H9 (cell line): Measurements from ENCODE around the gene AKAP1. TPM values are rescaled to one million over a fixed set of nuclear protein-coding genes. Genes with fewer than 3 reads are reported as not detected.

Experiments used
- DNase-seq: peaks from one replicate; pipeline ENCODE4 v3.0.0-alpha.2; 2017
- H2AFZ ChIP-seq: one replicate; pipeline ENCODE4 v1.6.1; 2013; ENCODE audit warnings: mild to moderate bottlenecking, low read length, control low read depth, moderate library complexity
- H2AK5ac ChIP-seq: 2 replicates; pipeline ENCODE4 v1.6.1; 2013; ENCODE audit warnings: low read length, control low read depth, mixed read lengths; ENCODE audit not compliant: insufficient read length
- H2BK120ac ChIP-seq: one replicate; pipeline ENCODE4 v1.6.1; 2013; ENCODE audit warnings: low read depth, mild to moderate bottlenecking, low read length, control low read depth, inconsistent platforms; ENCODE audit not compliant: poor library complexity, severe bottlenecking
- H2BK12ac ChIP-seq: 2 replicates; pipeline ENCODE4 v1.6.1; 2013; ENCODE audit warnings: low read length, control low read depth, mixed read lengths, low read depth; ENCODE audit not compliant: insufficient read length
- H2BK15ac ChIP-seq: 2 replicates; pipeline ENCODE4 v1.6.1; 2013; ENCODE audit warnings: low read depth, low read length, control low read depth
- H2BK20ac ChIP-seq: one replicate; pipeline ENCODE4 v1.6.1; 2013; ENCODE audit warnings: low read depth, mild to moderate bottlenecking, low read length, control low read depth, inconsistent platforms; ENCODE audit not compliant: poor library complexity, severe bottlenecking
- H2BK5ac ChIP-seq: 2 replicates; pipeline ENCODE4 v1.6.1; 2013; ENCODE audit warnings: low read length, control low read depth, mixed read lengths; ENCODE audit not compliant: insufficient read length
- H3K14ac ChIP-seq: 2 replicates; pipeline ENCODE4 v1.6.1; 2013; ENCODE audit warnings: low read length, control low read depth; ENCODE audit not compliant: insufficient read depth
- H3K18ac ChIP-seq: 2 replicates; pipeline ENCODE4 v1.6.1; 2013; ENCODE audit warnings: low read depth, mild to moderate bottlenecking, mixed read lengths, low read length, control low read depth; ENCODE audit not compliant: insufficient read length
- H3K23ac ChIP-seq: 2 replicates; pipeline ENCODE4 v1.6.1; 2013; ENCODE audit warnings: low read length, control low read depth, mixed read lengths, low read depth; ENCODE audit not compliant: insufficient read length
- H3K23me2 ChIP-seq: 2 replicates; pipeline ENCODE4 v1.6.1; 2013; ENCODE audit warnings: low read depth, mild to moderate bottlenecking, mixed read lengths, low read length, control low read depth; ENCODE audit not compliant: insufficient read length, poor library complexity, severe bottlenecking
- H3K27ac ChIP-seq: 2 replicates; pipeline ENCODE4 v1.5.1; 2013; ENCODE audit warnings: low read length, control low read depth, mixed read lengths, low read depth; ENCODE audit not compliant: insufficient read length
- H3K27me3 ChIP-seq: 2 replicates; pipeline ENCODE4 v1.6.1; 2013; ENCODE audit warnings: low read length, control low read depth, inconsistent platforms; ENCODE audit not compliant: insufficient read depth
- H3K4ac ChIP-seq: 2 replicates; pipeline ENCODE4 v1.6.1; 2013; ENCODE audit warnings: low read depth, mild to moderate bottlenecking, control low read depth, inconsistent platforms, low read length, moderate library complexity
- H3K4me1 ChIP-seq: 2 replicates; pipeline ENCODE4 v1.6.1; 2013; ENCODE audit warnings: low read length, control low read depth, inconsistent platforms; ENCODE audit not compliant: insufficient read depth
- H3K4me2 ChIP-seq: 2 replicates; pipeline ENCODE4 v1.6.1; 2013; ENCODE audit warnings: low read length, control low read depth, mixed read lengths; ENCODE audit not compliant: insufficient read length, insufficient read depth
- H3K56ac ChIP-seq: 2 replicates; pipeline ENCODE4 v1.6.1; 2013; ENCODE audit warnings: low read depth, mild to moderate bottlenecking, mixed read lengths, low read length, control low read depth; ENCODE audit not compliant: insufficient read length
- H3K79me1 ChIP-seq: 2 replicates; pipeline ENCODE4 v1.6.1; 2013; ENCODE audit warnings: low read depth, mild to moderate bottlenecking, moderate library complexity, low read length, control low read depth, inconsistent platforms; ENCODE audit not compliant: insufficient read depth, poor library complexity, severe bottlenecking
- H3K79me2 ChIP-seq: 2 replicates; pipeline ENCODE4 v1.6.1; 2013; ENCODE audit warnings: low read length, control low read depth, inconsistent platforms; ENCODE audit not compliant: insufficient read depth
- H3K9ac ChIP-seq: 2 replicates; pipeline ENCODE4 v1.6.1; 2013; ENCODE audit warnings: low read length, control low read depth, mixed read lengths; ENCODE audit not compliant: insufficient read length; ENCODE audit errors: extremely low read depth
- H3K9me3 ChIP-seq: one replicate; pipeline ENCODE4 v1.6.1; 2013; ENCODE audit warnings: low read depth, low read length, inconsistent platforms; ENCODE audit not compliant: control insufficient read depth
- H3T11ph ChIP-seq: one replicate; pipeline ENCODE4 v1.6.1; 2013; ENCODE audit warnings: mild to moderate bottlenecking, low read length, control low read depth, inconsistent platforms
- H4K20me1 ChIP-seq: one replicate; pipeline ENCODE4 v1.6.1; 2013; ENCODE audit not compliant: control insufficient read depth, insufficient read length, insufficient read depth
- H4K5ac ChIP-seq: 2 replicates; pipeline ENCODE4 v1.6.1; 2013; ENCODE audit warnings: low read depth, mild to moderate bottlenecking, mixed read lengths, low read length, control low read depth; ENCODE audit not compliant: insufficient read length
- H4K8ac ChIP-seq: replicated peaks from 2 replicates; pipeline ENCODE4 v1.6.1; 2013; ENCODE audit warnings: low read length, control low read depth, mixed read lengths, low read depth; ENCODE audit not compliant: insufficient read length
- H4K91ac ChIP-seq: 2 replicates; pipeline ENCODE4 v1.6.1; 2013; ENCODE audit warnings: low read depth, mild to moderate bottlenecking, moderate library complexity, mixed read lengths, low read length, control low read depth; ENCODE audit not compliant: insufficient read length
- H3K27ac Mint-ChIP-seq, 3 experiments: 2 replicates in 2 of 3; 3 replicates in 1 of 3; pipeline ENCODE4 v1.8.0; 2020 to 2021; ENCODE audit warnings: mixed read lengths in 3 of 3, mild to moderate bottlenecking in 1 of 3, moderate library complexity in 1 of 3
- H3K27me3 Mint-ChIP-seq: 2 replicates; pipeline ENCODE4 v1.8.0; 2021; ENCODE audit warnings: low read depth, mild to moderate bottlenecking, moderate library complexity, mixed read lengths
- H3K36me3 Mint-ChIP-seq, 3 experiments: 2 replicates in 2 of 3; 3 replicates in 1 of 3; pipeline ENCODE4 v1.8.0; 2020 to 2021; ENCODE audit warnings: low read depth in 3 of 3, mixed read lengths in 3 of 3; ENCODE audit not compliant: insufficient read depth in 1 of 3
- H3K4me1 Mint-ChIP-seq, 2 experiments: 2 replicates each; pipeline ENCODE4 v1.8.0; 2020; ENCODE audit warnings: mixed read lengths in 2 of 2
- H3K4me3 Mint-ChIP-seq, 2 experiments: 2 replicates in 1 of 2; 3 replicates in 1 of 2; pipeline ENCODE4 v1.8.0; 2020 to 2021; ENCODE audit warnings: mild to moderate bottlenecking in 2 of 2, mixed read lengths in 2 of 2, moderate library complexity in 1 of 2
- H3K9me3 Mint-ChIP-seq, 2 experiments: 2 replicates in 1 of 2; 3 replicates in 1 of 2; pipeline ENCODE4 v1.8.0; 2020; ENCODE audit warnings: mild to moderate bottlenecking in 2 of 2, mixed read lengths in 2 of 2, moderate library complexity in 1 of 2
- WGBS: extraction: QIAGEN DNeasy Blood & Tissue Kit; methylation state at CpG from one replicate; pipeline ENCODE4 v1.1.7; 2013; ENCODE audit warnings: missing lambda C conversion rate, low lambda C conversion rate, mixed read lengths; ENCODE audit not compliant: insufficient read length; ENCODE audit errors: extremely low coverage; 5-methylcytosine and 5-hydroxymethylcytosine counted together
- total RNA-seq: library from RNA; stranded (reverse); gene quantifications from 2 replicates; pipeline ENCODE4 v1.2.1, GENCODE V29; 2021
- TF ChIP-seq, protein P1 (sequence below): fragments of 200-600 bp; sonication (generic); conservative IDR thresholded peaks from 3 replicates; pipeline ENCODE4 v1.8.0; 2021; ENCODE audit warnings: antibody characterized with exemption, mild to moderate bottlenecking

The AKAP1 gene
- total RNA-seq, 1 experiment from 2014 or later = 61.2 TPM

DNA sequence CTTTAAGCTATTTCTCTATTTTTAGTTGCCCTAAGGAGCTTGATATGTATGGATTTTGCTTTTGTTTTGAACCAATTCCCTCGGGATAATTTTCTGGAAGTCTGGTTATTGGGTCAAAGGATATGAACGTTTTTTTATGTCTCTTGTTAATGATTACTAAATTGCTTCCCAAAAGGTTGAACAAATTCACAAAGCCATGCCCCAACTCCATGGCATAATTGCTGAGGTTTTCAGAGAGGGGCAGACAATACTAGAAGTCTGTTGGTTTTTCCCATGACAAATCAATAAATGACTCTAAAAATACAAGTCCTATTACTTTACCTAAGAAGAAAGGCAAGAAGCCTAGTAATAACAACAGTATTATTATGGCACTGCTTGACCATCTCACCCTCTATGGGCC, 11.4 kb upstream of the AKAP1 start:
- Histone ChIP-seq H3K27me3 (no peaks in the 10 kb centered on the region), H3K18ac (no peak overlapping the region), H3K4ac (no peak overlapping the region), H2BK20ac (no peak overlapping the region), H3K4me2 (no peak overlapping the region), H2BK120ac (no peak overlapping the region), H3K23ac (no peak overlapping the region), H3K79me1 (no peaks in the 10 kb centered on the region), H3K56ac (no peak overlapping the region), H4K5ac (no peak overlapping the region), H3T11ph (no peak overlapping the region), H3K79me2 (no peaks in the 10 kb centered on the region), H3K4me1 (peaks cover 2% of the 10 kb centered on the region; the same call in 1 of the 2 replicates), H2AFZ (no peak overlapping the region), H2BK15ac (no peak overlapping the region), H4K20me1 (no peaks in the 10 kb centered on the region), H2BK12ac (no peak overlapping the region), H3K9ac (no peak overlapping the region), H4K91ac (no peak overlapping the region), H4K8ac (no peak overlapping the region), H2BK5ac (no peak overlapping the region), H3K9me3 (no peaks in the 10 kb centered on the region), H3K23me2 (no peaks in the 10 kb centered on the region), H2AK5ac (no peak overlapping the region), H3K27ac (no peak overlapping the region), H3K14ac (no peak overlapping the region)
- Mint-ChIP-seq H3K9me3 (no peaks in the 10 kb centered on the region), H3K36me3 (no peaks in the 10 kb centered on the region; a peak in 1 of 7 replicates), H3K4me1 (peaks cover 49 to 50% of the 10 kb centered on the region in 2 experiments), H3K4me3 (no peak overlapping the region), H3K27ac (peak overlapping the region in 1 of 3 experiments; percentile 28; a peak in 1 of 7 replicates), H3K27me3 (no peaks in the 10 kb centered on the region)
- WGBS = no CpG with 5 or more reads among the region's 2 CpGs
- DNase-seq = no peak
- TF ChIP-seq, protein P1, sequence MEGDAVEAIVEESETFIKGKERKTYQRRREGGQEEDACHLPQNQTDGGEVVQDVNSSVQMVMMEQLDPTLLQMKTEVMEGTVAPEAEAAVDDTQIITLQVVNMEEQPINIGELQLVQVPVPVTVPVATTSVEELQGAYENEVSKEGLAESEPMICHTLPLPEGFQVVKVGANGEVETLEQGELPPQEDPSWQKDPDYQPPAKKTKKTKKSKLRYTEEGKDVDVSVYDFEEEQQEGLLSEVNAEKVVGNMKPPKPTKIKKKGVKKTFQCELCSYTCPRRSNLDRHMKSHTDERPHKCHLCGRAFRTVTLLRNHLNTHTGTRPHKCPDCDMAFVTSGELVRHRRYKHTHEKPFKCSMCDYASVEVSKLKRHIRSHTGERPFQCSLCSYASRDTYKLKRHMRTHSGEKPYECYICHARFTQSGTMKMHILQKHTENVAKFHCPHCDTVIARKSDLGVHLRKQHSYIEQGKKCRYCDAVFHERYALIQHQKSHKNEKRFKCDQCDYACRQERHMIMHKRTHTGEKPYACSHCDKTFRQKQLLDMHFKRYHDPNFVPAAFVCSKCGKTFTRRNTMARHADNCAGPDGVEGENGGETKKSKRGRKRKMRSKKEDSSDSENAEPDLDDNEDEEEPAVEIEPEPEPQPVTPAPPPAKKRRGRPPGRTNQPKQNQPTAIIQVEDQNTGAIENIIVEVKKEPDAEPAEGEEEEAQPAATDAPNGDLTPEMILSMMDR = no peak
